ENCODE data around the gene CPHXL. TPM values are rescaled to one million over a fixed set of nuclear protein-coding genes. Genes with fewer than 3 reads are reported as not detected.

Gene CPHXL
- polyA plus RNA-seq, 4 donors, result not detected

- no peak for DNase-seq (ENCODE audit: low read depth in 4 of 4, low spot score in 2 of 4)
These were observed 23.0 kb downstream of the CPHXL start for GRCh38 chr16:75703306-75703705.

DNA sequence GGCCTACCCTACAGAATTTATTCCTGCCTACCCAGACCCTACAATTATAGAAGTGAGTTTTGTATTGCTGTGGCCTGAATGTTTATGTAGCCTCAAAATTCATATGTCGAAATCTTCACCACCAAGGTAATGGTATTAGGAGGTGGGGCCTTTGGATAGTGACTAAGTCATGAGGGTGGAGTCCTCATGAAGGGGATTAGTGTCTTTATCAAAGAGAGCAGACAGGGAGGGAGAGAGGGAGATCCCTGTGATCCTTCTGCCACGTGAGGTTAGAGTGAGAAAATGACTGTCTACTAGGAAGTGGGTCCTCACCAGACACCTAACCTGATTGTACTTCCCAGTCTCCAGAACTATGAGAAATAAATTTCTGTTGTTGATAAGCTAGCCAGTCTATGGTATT, 24.0 kb downstream of the CPHXL start:
- no peak for DNase-seq (ENCODE audit: low read depth in 4 of 4, low spot score in 2 of 4)

DNA sequence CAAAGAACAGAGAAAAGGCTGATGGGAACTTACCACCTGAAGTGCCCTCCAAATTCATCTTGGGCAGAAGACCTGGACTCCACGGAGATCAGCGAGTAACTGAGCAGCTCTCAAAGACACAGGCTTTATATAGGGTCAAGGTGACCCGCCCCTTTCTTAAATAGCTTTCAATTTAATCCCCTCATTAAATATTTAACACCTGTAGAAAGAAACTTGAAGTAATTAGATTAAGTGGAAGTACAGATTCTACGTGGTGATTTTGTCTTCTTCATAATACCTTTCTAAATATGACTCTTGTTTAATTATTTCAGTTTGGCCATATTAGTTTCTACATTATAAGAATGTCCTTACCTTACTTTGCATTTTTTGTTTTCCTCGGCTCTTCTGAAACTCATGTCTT, 24.9 kb downstream of the CPHXL start, which contains the start of gene DUXB:
TSS of gene DUXB (minus strand) at position 101 of the 400 bp plus-strand sequence. CDS start at position 58, 43 bp downstream.
- DNase-seq (ENCODE audit: low read depth in 4 of 4, low spot score in 2 of 4), result no peak

GRCh38 chr16:75697571-75697970, 28.7 kb downstream of the CPHXL start:
- DNase-seq (ENCODE audit: low read depth in 4 of 4, low spot score in 2 of 4), result no peak

DNA sequence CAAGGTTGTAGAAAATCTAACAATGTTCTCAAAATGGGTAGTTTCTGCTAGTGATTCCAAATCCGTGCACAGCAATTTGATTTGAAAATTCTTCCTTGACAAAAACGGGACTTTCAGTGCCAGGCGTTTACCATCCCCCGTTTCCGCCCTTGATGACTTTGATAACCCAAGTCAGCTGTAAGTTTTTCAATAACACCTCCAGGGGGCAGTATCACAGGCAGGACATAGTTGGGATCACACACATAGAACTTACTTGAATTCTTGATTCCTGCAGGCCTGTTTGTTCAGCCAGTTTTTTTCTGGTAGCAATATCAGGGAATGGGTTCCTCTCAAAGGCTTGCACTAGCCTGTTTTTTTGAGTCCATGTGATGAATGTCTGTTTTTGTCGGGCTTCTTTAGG, 30.6 kb downstream of the CPHXL start:
- DNase-seq (ENCODE audit: low read depth in 4 of 4, low spot score in 2 of 4), result no peak

GRCh38 chr16:75687361-75687760, 38.9 kb downstream of the CPHXL start:
- DNase-seq (ENCODE audit: low read depth in 4 of 4, low spot score in 2 of 4), result no peak

DNA sequence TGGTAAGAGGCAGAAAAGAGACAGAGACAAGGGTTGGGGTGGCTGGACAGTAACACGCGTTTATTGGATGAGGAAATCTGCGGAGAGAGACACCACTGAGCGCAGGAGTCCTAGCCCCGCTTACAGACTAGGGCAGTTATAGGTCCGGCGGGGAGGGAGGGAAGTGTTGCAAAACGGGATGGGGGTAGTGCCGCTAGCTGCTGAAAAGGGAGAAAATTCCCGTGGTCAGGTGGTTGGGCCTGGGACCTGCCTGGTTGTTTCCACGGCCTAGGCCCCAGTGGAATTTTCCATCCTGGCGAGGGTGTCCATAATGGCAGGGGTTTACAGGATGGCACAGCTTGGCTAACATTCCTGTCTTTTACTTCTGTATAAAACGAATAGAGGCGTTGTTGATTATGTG, 44.0 kb downstream of the CPHXL start:
- DNase-seq (ENCODE audit: low read depth in 4 of 4, low spot score in 2 of 4), result no peak

DNA sequence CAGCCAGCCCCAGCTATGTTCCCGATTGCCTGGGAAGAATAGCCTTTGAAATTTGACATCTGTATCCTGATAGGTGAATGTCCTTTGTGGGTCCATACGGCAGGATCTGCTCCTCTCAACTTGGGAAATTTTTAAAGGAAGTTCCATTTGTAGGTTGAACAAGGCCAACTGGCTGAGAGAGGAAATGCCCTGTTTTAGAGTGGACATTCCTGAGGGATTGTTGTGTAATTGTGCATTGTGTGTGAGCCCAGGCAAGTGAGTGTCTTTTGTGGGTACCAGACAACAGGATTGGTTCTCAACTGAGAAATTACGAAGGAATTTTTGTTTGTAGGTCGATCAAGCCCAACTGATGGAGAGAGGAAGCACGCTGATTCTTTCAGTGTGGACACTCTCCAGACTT, 46.9 kb downstream of the CPHXL start:
- DNase-seq (ENCODE audit: low read depth in 4 of 4, low spot score in 2 of 4), result no peak

DNA sequence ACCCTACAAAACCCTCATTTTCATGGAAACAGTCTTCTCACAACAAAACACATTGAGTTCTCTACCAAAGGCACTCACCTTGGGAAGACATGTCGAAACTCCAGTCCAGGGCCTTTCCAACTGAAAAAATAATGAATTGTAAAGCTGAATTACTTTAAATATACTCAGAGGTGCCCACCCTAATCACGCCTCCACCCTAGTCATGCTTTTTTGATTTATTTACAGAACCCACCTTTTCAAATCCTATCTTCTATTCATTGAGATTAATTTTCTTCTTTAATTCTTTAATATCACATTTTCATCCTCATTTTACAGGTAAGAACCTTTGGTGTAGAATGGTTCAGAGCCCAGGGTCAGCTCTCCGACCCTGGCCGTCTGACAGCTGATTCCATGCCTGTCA, 49.4 kb downstream of the CPHXL start, which contains the start of gene CPHXL2:
TSS of gene CPHXL2 (minus strand) at position 101 of the 400 bp plus-strand sequence. CDS start at position 91, 10 bp downstream.
- no peak for DNase-seq (ENCODE audit: low read depth in 4 of 4, low spot score in 2 of 4)

DNA sequence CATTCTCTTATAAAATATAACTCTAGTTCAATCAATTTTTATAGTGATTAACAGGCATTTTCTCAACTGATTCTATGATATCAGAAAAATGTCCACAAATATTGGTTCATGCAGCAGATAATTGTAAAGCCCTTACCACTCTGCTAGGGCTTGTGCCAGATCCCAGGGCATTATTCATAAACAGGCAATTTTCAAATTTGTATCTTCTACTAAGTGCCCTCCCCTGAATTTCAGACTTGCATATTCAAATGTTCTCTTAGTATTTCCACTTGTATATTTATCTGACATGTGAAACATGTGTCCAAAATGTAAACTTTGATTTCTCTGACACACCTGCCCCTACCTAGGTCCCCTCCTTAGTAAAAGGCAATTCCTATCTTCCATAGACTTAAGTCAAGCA, 58.8 kb downstream of the CPHXL start:
- DNase-seq (ENCODE audit: low read depth in 4 of 4, low spot score in 2 of 4), result no peak

Other genes starting within 250 kb of the CPHXL start
- gene CHST6, start 231.0 kb downstream of the CPHXL start, polyA plus RNA-seq (ENCODE audit: insufficient read length in 4 of 4), result 1 to 10 TPM in 2 of 4 donors, under 1 TPM in 2; 0.88 to 1.4 (median 1.1) TPM
- gene CHST5, start 190.4 kb downstream of the CPHXL start, polyA plus RNA-seq (ENCODE audit: insufficient read length in 4 of 4), result 1 to 10 TPM in 1 of 4 donors, under 1 TPM in 3; 0.32 to 1.4 (median 0.41) TPM
- gene TMEM231, start 170.2 kb downstream of the CPHXL start, polyA plus RNA-seq (ENCODE audit: insufficient read length in 4 of 4), result 10 to 100 TPM; 20.5 to 24.1 (median 22.3) TPM
- gene GABARAPL2, start 160.1 kb downstream of the CPHXL start, polyA plus RNA-seq (ENCODE audit: insufficient read length in 4 of 4), result 100 to 1,000 TPM; 159 to 200 (median 176) TPM
- 10 to 100 TPM; 42.7 to 60.1 (median 56.5) TPM for gene ADAT1, start 103.2 kb downstream of the CPHXL start, polyA plus RNA-seq (ENCODE audit: insufficient read length in 4 of 4)
- 100 to 1,000 TPM; 126 to 151 (median 135) TPM for gene KARS1, start 78.8 kb downstream of the CPHXL start, polyA plus RNA-seq (ENCODE audit: insufficient read length in 4 of 4)
- 10 to 100 TPM; 79.9 to 89.7 (median 83.1) TPM for gene TERF2IP, start 78.7 kb downstream of the CPHXL start, polyA plus RNA-seq (ENCODE audit: insufficient read length in 4 of 4)
- under 1 TPM in 1 of 4 donors, not detected in 3; 0.46 TPM for gene CPHXL2, start 49.5 kb downstream of the CPHXL start, polyA plus RNA-seq (ENCODE audit: insufficient read length in 4 of 4)
- under 1 TPM in 2 of 4 donors, not detected in 2; 0.18 to 0.25 TPM for gene DUXB, start 25.0 kb downstream of the CPHXL start, polyA plus RNA-seq (ENCODE audit: insufficient read length in 4 of 4)